Right renal cortex interstitium (tissue), 3 donors: ENCODE data around the gene NT5C3B. TPM values are rescaled to one million over a fixed set of nuclear protein-coding genes. Genes with fewer than 3 reads are reported as not detected.

Experiments used
- DNase-seq, 3 donors: peaks; one replicate each; pipeline ENCODE4 v3.0.0-alpha.2; 2013; ENCODE audit warnings: low read depth in 3 of 3, low spot score in 2 of 3
- polyA plus RNA-seq, 3 donors: library from polyadenylated mRNA; unstranded; fragments of 120-200 nt; gene quantifications; one replicate each; pipeline ENCODE4 v1.2.1, GENCODE V29; 2013; ENCODE audit not compliant: insufficient read length in 3 of 3

Gene NT5C3B
- polyA plus RNA-seq, 3 donors: 99.0 to 122 (median 108) TPM

DNA sequence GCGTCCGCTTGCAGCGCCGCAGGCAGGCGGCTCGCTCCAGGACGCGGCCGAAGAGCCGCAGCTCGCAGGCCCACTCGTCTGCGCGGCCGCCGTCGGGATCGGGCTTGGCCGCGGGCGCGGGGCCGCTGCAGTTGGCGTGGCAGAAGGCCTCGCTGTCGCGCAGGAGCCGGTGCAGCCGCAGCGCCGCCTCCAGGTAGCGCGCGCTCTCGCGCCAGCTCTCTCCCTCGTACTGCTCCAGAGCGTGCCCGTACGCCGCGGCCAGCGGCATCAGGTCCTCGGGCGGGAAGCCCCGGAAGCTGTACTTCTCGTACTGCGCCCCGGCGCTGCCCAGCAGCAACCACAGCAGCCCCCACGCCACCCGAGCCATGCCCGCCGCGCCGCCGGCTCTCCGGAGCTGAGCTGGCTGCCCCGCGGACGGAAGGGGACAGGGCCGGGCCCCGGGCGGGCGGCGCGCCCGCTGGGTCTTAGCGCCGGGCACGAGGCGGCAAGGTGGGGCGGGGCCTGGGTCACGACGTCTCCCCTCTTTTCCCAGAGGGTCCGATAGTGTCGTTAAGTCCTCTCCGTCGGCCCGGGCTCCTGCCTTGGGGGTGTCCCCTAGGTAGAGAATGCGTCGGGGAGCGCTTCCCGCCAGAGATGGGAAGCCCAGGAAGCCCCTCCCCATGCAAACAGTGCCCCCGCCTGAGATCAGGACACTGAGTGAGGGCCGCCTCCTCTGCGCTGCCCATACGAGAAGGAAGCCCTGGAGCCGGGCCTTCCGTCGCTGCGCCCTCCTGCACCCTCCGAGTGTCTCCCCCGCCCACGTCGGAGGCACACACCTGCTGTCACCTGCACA lies 24.3 kb downstream of the NT5C3B start, which contains the start of gene P3H4:
Gene P3H4, minus strand, starts transcription at position 401 of the 832 bp plus-strand sequence. Its CDS starts 34 bp downstream, at position 367.
- DNase-seq: no peak

DNA sequence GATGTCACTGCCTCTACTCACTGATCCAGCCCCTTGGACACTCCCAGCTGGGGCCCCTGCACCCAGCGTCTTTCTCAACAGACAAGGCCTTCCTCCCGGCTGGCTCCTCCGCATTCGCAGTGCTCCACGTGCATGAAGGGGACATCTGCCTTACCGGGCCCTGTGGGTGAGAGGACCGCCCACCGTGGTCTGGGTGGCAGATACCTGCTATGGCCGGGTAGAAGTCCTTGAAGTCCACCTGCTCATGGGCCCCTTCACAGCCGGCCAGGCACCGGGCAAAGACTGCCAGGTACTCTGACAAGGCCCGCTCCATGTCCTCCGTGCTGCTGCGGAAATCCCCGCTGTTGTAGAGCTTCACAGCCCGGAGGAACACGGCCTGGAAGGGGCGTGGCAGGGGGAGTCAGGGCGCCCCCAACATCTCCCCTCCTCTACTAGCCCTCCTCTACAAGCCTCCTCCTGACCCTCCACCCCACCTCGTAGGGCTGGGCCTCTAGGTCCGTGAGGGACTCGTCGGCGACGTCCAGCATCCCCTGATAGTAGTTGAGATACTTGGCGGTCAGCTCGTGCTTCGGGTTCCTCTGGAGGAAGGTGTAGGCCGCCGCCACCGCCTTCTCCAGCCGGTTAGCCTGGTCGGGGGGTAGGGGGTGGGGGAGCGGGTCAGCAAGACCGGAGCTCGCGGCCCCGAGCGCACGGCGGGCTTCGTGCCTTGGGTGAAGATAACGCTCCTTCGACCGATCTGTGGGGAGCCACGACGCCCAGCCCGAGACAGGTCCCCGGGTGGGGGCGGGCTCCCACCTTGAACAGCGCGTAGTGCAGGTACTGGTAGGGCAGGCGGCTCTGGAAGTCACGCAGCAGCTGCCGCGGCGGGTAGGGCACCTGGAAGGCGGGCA lies 25.1 kb downstream of the NT5C3B start:
- DNase-seq: no peak

DNA sequence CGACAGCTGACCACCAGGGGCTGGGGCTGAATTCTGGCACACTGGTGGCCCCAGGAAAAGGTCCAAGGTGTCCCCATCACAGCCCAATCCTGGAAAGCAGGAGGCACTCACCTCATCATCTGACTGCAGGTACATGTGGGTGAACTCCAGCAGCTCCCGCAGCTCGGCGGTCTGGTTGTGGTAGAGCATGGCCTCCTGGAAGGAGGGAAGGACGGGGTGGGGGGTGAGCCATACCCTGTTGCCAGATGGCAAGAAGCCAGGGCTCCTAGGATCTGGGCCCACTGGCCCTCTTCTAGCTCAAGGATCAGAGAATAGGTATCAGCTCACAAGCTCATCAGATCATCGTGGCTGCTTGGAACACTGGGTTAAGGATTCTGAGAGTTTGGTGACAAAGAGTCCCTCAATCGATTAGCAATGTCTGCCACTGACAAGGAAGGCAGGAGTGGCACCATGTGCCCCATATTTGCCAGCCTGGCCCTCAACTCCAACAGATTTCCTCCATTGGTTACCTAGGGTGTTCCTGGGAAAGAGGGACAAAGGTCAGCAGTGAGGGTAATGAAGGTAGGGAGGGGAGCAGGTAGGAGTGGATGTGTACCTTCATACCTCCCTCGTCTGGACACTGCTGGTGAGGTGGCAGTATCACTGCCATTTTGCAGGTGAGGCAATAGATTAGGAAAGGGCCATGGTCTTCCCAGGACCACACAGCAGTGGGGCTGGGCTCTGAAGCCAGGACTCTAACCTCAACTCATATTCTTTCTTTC lies 29.2 kb downstream of the NT5C3B start:
- DNase-seq: no peak

DNA sequence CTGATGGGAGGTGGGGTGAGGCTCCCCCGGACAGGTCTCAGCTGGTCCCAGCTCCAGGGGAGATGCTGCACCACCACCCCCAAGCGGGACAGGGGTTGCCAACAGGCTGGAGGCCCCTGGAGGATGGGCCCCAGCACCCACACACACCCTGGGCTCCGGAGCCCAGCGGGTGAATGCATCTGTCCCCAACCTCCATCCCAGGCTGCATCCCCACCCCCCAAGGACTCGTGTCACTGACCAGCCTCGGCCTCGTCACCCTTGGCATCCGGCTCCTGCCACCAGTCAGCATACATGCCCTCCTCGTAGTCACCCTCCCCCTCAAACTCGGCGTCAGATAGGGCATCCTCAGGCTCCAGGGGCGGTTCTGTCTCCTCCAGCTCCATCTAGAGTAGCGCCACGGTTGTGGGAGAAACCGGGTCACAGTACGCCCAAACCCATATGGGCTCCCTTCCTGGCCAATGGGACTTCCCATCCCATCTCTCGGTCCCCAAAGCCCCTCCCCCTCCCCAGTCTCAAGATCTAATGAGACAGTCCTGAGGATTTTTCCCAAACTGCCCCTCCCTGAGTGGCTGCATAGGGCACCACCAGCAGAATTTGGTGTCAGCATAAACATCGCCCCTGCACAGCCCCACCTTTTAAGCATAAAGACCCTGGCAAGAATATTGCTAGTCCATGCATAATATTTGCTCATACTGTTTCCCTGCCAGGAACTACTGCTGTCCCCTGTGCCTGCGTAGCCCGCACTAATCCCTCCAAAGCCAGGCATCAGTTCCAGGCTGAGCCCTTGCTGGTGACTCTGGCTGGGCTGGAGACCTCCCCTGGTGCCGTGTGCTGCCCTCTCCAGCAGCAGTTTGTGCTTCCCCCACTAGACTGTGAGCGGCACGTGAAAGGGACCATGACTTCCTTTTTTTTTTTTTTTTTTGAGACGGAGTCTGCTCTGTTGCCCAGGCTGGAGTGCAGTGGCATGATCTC lies 32.7 kb downstream of the NT5C3B start:
- no peak for DNase-seq

DNA sequence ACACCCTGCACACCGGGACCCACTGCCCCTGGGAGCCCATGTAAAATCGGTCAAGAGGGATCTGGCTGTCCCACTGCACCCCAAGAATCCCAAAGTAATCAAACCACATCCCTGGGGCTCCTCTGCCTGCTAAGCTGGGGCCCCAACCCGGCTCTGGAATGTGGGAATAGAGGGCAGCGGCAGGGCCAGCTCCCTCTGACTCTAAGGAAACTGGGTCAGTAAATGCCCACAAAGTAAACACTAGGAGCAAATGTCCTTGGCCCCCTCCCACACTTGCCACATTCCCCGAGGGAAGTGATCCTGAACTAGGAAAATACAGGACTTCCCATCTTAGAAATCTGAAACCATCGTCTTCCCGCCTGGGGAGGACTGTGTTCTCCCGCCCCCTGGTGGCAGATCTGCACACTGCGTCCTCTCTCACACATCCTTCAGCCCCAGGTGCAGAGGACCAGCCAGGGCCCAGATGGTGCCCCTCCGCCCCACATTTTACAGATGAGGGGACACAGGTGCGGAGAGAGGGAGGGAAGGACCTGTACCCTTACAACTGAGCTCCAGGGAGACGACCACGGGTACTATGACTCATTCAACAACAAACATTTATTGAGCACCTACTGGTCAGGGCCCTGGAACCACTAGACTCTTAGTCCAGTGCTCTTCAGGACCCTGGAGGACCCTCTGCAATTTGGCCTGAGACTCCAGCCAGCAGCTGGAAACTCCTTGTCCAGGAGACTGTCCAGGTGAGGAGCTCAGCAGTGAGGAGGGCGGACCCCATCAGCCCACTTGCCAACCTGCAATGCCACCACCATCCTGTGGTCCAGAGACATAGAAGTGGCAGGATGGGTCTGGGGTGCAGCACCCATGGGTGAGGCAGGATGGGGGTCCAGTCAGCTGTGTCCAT lies 34.4 kb downstream of the NT5C3B start:
- DNase-seq: peak in 1 of 3 donors; percentile 82

DNA sequence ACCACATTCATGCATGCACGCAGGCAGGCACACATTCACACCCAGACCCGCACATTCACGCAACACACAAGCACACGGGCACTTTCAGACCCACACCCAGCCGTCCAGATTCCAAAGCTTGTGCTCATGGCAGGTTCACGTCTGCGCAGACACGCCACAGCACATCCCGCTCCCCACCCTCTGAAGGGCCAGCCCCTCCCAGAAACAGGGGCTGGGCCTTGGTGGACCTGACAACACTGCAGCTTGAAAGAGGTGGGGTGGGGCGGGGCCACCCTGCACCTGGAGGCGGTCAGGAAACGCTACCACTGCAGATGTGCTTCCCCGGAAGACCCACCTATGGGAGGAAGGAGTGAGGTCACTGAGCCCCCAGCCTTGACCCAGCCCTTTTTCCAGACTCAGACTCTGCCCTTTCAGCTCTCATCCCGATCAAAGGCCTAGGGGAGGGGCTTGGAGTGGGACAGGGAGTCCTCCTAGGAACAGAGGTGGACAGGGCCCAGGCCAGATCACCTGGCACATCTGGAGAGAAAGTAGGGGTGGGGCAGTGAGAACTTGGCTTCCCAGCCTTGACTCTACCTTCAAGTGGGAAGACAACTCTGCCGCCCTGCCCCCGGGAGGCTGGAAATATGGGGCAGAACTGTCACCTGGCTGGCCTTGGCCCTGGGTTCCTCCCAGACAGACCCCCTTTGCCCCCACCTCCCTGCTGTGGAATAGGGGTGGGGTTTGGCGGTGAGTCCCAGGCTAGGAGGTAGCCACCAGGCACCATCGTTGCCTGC lies 35.2 kb downstream of the NT5C3B start:
- DNase-seq: no peak

DNA sequence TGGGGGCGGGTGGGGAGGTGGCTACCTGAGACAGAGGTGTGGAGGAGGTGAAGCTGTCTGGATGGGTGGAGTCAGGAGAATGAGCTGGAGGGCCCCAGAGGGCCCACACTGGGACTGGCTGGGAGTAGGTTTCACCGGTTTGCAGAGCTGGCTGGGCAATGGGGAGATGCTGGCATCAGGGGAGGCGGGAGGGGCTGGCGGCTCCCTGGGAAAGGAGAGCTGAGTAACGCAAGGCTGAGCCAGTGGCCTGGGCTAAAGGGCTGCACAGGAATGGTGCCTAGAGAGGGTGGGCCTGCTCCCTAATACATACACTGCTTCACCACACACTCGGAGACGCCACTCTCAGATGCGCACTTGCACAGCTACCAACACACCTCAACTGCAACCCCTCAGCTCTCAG lies 36.7 kb downstream of the NT5C3B start:
- no peak for DNase-seq

DNA sequence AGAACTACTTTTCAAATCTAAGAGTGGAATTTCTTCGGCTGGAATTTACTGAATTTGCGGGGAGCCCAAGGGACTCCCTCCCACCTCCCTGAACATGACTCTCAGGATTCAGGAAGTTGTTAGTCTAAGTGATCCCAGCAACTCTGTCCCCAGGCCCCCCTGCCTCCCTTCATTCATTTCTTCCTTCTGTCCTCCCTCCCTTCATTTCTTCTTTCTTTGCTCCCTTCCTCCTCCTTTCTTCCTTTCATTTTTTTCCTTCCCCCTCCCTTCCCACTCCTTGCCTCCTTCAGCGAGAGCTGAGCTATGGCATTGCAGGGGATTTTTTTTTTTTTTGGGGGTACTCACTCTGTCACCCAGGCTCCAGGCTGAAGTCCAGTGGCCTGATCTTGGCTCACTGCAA lies 38.7 kb downstream of the NT5C3B start:
- DNase-seq: no peak

DNA sequence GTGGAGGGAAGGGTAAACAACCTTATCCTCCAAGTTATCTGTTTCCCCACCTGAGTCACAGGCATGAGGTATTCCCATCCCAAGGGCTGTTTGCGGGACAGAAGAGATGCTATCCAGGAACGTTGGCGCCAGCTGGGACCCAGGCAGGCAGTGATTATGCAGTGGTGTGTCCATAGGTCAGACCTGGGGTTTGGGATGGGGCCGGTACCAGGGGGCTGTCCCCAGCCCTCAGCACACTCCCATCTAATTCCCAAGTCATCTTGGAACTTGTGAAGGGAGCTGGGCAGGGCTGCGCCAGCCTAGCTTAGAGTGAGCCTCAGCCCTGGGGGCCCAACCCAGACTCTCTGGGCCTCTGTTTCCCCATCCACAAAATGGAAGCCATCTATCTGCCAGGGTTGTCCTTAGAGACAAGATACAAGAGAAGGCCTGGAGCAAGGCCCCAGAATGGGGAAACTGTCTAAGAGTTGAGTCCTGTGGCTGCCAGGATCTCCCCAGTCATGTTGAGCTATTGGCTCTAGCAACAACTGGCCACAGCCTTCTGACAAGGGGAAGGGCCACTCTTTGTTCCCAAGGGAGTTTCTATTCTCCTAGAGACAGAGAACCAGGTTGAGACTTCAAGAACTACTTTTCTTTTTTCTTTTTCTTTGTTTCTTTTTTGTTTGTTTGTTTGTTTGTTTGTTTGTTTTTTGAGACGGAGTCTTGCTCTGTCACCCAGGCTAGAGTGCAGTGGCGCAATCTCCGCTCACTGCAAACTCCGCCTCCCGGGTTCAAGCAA lies 39.7 kb downstream of the NT5C3B start:
- DNase-seq: no peak

DNA sequence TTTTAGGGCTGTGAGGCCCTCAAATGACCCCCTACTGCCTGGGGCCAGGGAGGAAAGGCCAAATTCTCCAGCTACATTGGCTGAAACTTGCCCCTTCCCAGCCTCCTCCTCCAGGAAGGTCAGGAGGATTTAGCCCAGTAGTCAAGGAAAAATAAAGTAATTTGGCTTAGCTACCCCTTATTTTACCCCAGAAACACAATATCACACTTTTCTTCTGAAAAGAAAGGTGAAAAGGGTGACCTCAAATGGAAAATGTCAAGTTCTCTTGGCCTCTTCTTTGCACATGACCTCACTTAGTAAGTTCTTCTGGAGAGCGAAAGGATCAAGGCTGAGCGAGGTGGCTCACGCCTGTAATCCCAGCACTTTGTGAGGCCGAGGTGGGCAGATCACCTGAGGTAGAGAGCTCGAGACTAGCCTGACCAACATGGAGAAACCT lies 41.5 kb downstream of the NT5C3B start:
- no peak for DNase-seq

DNA sequence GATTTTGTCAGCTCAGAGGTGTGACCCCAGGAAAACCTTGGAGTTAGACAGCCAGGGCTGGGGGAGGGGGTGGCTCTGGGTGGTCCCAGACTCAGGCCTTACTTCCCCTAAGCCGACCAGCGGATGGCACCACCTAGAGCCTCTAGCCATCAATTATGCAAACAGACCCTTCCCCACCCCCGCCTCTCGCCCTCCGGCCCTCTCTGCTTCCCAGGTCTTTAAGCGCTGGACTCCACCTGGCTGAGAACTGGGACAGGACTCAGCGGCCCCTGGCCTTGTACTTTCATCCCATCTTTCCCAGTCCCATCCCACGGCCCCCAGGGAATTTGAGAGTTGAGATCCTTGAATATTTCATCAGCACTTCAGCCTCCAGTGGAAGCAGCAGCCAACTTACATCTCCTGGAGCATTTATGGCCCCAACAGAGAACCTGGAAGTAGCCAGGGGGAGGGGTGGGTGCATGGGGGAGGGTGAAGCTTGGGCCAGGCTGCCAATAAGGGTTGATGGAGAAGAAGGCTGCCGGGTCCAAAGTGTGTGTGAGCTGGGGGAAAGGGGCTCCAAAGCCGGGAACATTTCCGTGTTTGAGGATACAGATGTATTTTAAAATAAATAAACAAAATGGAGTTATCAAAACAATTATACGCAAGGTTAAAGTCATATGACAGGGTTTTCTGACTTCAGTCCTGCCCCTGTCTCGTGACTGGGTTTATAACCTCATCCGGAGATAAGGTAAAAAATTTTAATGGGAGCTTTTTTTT lies 42.1 kb downstream of the NT5C3B start:
- no peak for DNase-seq

DNA sequence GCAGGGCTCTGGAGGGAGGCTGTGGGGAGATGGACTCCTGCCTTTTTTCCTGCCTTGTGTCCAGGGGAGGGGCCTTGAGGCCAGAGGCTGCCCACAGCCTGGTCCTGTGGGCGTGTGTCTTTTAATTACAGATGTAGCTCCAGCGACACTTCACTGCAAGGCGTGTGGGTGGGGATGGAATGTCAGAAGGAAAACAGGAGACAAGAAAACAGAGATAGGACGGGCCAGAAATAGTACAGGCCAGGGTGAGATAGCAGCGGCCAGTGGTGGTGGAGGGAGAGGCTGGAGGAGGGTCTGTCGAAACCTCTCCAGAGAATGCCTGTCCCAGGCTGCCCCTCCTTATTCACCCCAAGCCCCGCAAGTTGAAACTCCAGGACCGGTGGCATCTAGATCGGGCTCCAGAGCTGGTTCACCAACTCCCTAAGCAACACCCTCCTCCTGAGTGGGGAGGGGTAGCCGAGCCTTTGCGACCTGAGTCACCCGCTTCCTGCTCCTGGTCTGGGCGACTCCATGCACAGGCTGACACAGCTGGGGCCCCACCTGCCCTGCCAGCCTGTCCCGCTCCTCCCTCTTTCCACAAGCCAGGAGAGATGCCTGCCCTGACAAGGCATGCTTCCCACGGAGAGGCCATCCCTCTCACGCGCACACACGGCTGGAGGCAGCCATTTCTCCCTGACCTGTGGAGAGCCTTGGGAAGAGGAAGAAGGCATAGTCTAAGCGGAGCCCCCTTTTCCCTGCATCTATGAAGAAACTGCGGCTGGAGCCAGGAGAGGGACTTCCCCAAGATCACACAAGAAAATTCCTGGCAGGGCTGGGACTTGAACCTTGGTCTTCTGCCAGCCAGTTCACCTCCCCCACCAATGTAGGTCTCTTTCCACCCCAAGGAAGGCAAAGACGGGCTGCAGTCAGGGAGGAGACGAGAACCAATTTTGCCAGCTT lies 42.9 kb downstream of the NT5C3B start:
- DNase-seq: no peak

DNA sequence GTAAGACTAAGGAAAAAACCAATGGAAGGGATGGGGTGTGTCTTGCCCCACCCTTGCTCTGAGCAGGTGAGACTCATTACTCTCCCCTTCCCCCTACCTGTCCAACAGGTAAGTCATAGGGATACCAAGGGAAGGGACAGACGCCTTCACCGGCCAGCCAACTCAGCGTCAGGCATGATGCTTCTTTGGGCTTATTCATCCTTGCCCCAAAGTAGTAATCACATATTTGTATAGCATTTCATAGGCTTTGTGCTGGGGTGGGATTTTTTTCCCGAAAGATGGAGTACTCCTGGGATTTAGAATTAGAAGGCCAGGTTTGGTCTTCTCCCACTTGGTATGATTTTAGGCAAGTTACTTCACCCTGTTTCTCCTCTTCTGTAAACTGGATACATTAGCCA lies 49.0 kb downstream of the NT5C3B start:
- DNase-seq: no peak

DNA sequence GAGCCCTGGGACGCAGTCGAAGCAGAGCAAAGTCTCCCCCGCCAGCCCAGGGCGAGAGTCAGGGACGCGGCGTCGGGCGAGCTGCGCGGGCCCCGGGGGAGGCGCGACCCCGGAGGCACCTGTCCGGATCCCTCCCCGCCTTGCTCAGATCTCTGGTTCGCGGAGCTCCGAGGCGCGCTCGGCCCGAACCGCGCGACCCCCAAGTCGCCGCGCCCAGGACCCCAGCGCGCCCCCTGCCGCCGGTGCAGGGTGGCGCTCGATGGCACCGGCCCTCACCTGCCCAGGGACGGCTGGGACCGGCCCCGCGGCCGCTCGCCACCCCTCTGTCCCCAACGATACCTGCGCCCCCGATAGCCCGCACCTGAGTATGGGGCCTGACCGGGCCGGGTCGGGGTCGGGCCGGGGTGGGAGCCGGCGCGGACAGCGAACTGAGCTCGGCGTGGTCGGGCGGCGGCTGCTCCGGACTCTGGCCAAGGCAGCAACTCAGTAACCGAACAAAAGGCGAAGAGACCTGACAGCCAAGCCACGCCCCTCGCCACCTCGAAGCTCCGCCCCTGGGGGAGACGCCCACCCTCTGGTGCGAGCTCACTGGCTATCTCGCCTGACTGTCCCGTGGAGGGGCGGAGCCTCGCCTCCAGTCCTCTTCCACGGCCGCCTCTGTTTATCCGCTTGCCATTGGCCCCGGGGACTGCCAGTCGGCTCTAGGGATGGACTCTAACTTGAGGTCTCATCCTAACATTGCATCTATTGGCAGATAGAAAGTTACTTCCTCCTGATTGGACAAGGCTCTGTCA lies 49.6 kb downstream of the NT5C3B start, which contains the start of gene JUP:
Gene JUP, minus strand, starts transcription at position 485 of the 794 bp plus-strand sequence. CDS start 14,857 bp downstream, outside the sequence.
- peak; percentile 95 to 99 (median 97) for DNase-seq
